GM23248 (cell line): Measurements from ENCODE around the gene SDCCAG8. TPM values are rescaled to one million over a fixed set of nuclear protein-coding genes. Genes with fewer than 3 reads are reported as not detected.
A peak's percentile ranks its signal among the peaks of the same experiment; 100 is the strongest.

Experiments
- DNase-seq: peaks from one replicate; pipeline ENCODE4 v3.0.0-alpha.2; 2015
- H2AFZ ChIP-seq: fragments of 200-600 bp; sonication (generic); 2 replicates; pipeline ENCODE4 v1.6.1; 2016; ENCODE audit warnings: antibody characterized with exemption
- H3F3A ChIP-seq: fragments of 200-600 bp; sonication (generic); 2 replicates; pipeline ENCODE4 v1.6.1; 2016; ENCODE audit warnings: mild to moderate bottlenecking, antibody characterized with exemption, mixed run types; ENCODE audit not compliant: insufficient read depth
- H3K27ac ChIP-seq: fragments of 200-600 bp; sonication (generic); 2 replicates; pipeline ENCODE4 v1.5.1; 2016; ENCODE audit warnings: mild to moderate bottlenecking
- H3K27me3 ChIP-seq: fragments of 200-600 bp; sonication (generic); replicated peaks from 2 replicates; pipeline ENCODE4 v1.6.1; 2016; ENCODE audit warnings: mild to moderate bottlenecking; ENCODE audit not compliant: insufficient read depth
- H3K36me3 ChIP-seq: fragments of 200-600 bp; sonication (generic); 2 replicates; pipeline ENCODE4 v1.6.1; 2016; ENCODE audit warnings: low read depth, mild to moderate bottlenecking
- H3K4me1 ChIP-seq: fragments of 200-600 bp; sonication (generic); 2 replicates; pipeline ENCODE4 v1.6.1; 2016; ENCODE audit warnings: mild to moderate bottlenecking; ENCODE audit not compliant: insufficient read depth
- H3K4me2 ChIP-seq: fragments of 200-600 bp; sonication (generic); one replicate; pipeline ENCODE4 v1.6.1; 2016; ENCODE audit warnings: mild to moderate bottlenecking; ENCODE audit not compliant: unreplicated experiment
- H3K4me3 ChIP-seq: fragments of 200-600 bp; sonication (generic); 2 replicates; pipeline ENCODE4 v1.5.1; 2016; ENCODE audit warnings: mild to moderate bottlenecking
- H3K79me2 ChIP-seq: fragments of 200-600 bp; sonication (generic); 2 replicates; pipeline ENCODE4 v1.6.1; 2016; ENCODE audit warnings: mild to moderate bottlenecking; ENCODE audit not compliant: insufficient read depth
- H3K9ac ChIP-seq: fragments of 200-600 bp; sonication (generic); 2 replicates; pipeline ENCODE4 v1.6.1; 2016; ENCODE audit warnings: mild to moderate bottlenecking
- H3K9me2 ChIP-seq: fragments of 200-600 bp; sonication (generic); 2 replicates; pipeline ENCODE4 v1.6.1; 2016; ENCODE audit warnings: mixed run types, mild to moderate bottlenecking, moderate library complexity; ENCODE audit not compliant: insufficient read depth
- H3K9me3 ChIP-seq: fragments of 200-600 bp; sonication (generic); one replicate; pipeline ENCODE4 v1.6.1; 2017; ENCODE audit warnings: low read depth
- H4K20me1 ChIP-seq: fragments of 200-600 bp; sonication (generic); 2 replicates; pipeline ENCODE4 v1.6.0; 2016; ENCODE audit not compliant: insufficient read depth
- EZH2 ChIP-seq: fragments of 200-600 bp; sonication (generic); IDR thresholded peaks from 2 replicates; pipeline ENCODE4 v1.6.1; 2018; ENCODE audit warnings: antibody characterized with exemption, mild to moderate bottlenecking; ENCODE audit not compliant: insufficient read depth, poor library complexity, severe bottlenecking
- EZH2phosphoT487 ChIP-seq: fragments of 200-600 bp; sonication (generic); IDR thresholded peaks from 2 replicates; pipeline ENCODE4 v1.6.1; 2018; ENCODE audit warnings: antibody characterized with exemption, moderate library complexity, mild to moderate bottlenecking, low read depth; ENCODE audit not compliant: insufficient read depth
- WGBS, 2 experiments: methylation state at CpG; one replicate each; pipeline ENCODE4 v1.1.6; 2015 to 2017; ENCODE audit warnings: low lambda C conversion rate in 2 of 2, low coverage in 1 of 2; ENCODE audit errors: missing lambda C conversion rate in 2 of 2; 5-methylcytosine and 5-hydroxymethylcytosine counted together
- in situ Hi-C: fragments of 300-500 bp; cut with MboI; formaldehyde crosslinking; loops from 2 replicates; pipeline ENCODE4 v1.15.0; 2020
- polyA plus RNA-seq: library from polyadenylated mRNA; unstranded; fragments of >200 nt; fragmentation: Nextera tagmentation; extraction: Ambion mirVana; gene quantifications from 2 replicates; pipeline ENCODE4 v1.2.1, GENCODE V29; 2016
- total RNA-seq: library from RNA; depleted of rRNA; stranded (reverse); fragments of >200 nt; shearing (Covaris generic); gene quantifications from 2 replicates; pipeline ENCODE4 v1.2.3, GENCODE V29; 2014

Gene SDCCAG8
- total and polyA plus RNA-seq, 2 experiments from 2014 or later = 29.4 to 45.3 TPM

GRCh38 chr1:243494741-243495431 lies 239.0 kb downstream of the SDCCAG8 start:
- H3K9ac ChIP-seq = no peak overlapping the region
- in situ Hi-C loops = no loop called here
- WGBS, 2 experiments = 94 to 95% methylated on average over 14 to 15 of the region's 15 CpGs

GRCh38 chr1:243495442-243496186 lies 239.8 kb downstream of the SDCCAG8 start:
- H3K4me3 ChIP-seq = no peak overlapping the region
- H3K4me2 ChIP-seq = peak overlapping the region; percentile 71
- H3F3A ChIP-seq = peaks cover 39% of the 10 kb centered on the region
- H3K27me3 ChIP-seq = no peaks in the 10 kb centered on the region
- in situ Hi-C loops = no loop called here
- peak overlapping the region; percentile 72 for H3K27ac ChIP-seq
- peak; percentile 80 for DNase-seq
- no peaks in the 10 kb centered on the region for H3K79me2 ChIP-seq
- H2AFZ ChIP-seq = peak overlapping the region; percentile 59
- H4K20me1 ChIP-seq = no peaks in the 10 kb centered on the region
- 0 out of 2 replicates have a peak, but pooled peaks cover 8% of the 10 kb centered on the region for H3K36me3 ChIP-seq
- 72 to 74% methylated on average over 21 to 22 of the region's 24 CpGs for WGBS, 2 experiments
- H3K4me1 ChIP-seq = peaks cover 39% of the 10 kb centered on the region
- H3K9me2 ChIP-seq = no peaks in the 10 kb centered on the region
- no peak for TF ChIP-seq EZH2phosphoT487
- H3K9ac ChIP-seq = peak overlapping the region; percentile 50; the same call in 1 of the 2 replicates
- no peaks in the 10 kb centered on the region for H3K9me3 ChIP-seq

More at GRCh38 chr1:243494741-243495431, 239.0 kb downstream of the SDCCAG8 start:
- H3K4me2 ChIP-seq = no peak overlapping the region
- no peaks in the 10 kb centered on the region for H4K20me1 ChIP-seq
- H3K9me2 ChIP-seq = no peaks in the 10 kb centered on the region
- no peak overlapping the region for H2AFZ ChIP-seq
- H3K27me3 ChIP-seq = no peaks in the 10 kb centered on the region
- no peak for DNase-seq
- TF ChIP-seq EZH2phosphoT487 (no peak), EZH2 (no peak)
- no peaks in the 10 kb centered on the region for H3K9me3 ChIP-seq
- H3K27ac ChIP-seq = no peak overlapping the region
- H3K4me1 ChIP-seq = peaks cover 35% of the 10 kb centered on the region
- no peaks in the 10 kb centered on the region for H3K79me2 ChIP-seq
- no peak overlapping the region for H3K4me3 ChIP-seq
- H3K36me3 ChIP-seq = 0 out of 2 replicates have a peak, but pooled peaks cover 3% of the 10 kb centered on the region
- peaks cover 32% of the 10 kb centered on the region for H3F3A ChIP-seq

GRCh38 chr1:243496187-243496646 lies 240.4 kb downstream of the SDCCAG8 start:
- DNase-seq = no peak
- in situ Hi-C loops = no loop called here

GRCh38 chr1:243496806-243497205 lies 241.0 kb downstream of the SDCCAG8 start:
- no peak for DNase-seq
- H3K36me3 ChIP-seq = 0 out of 2 replicates have a peak, but pooled peaks cover 8% of the 10 kb centered on the region
- no peak overlapping the region for H3K4me3 ChIP-seq
- no peaks in the 10 kb centered on the region for H3K9me2 ChIP-seq
- 87 to 89% methylated on average over 11 of the region's 11 CpGs for WGBS, 2 experiments
- H3K79me2 ChIP-seq = no peaks in the 10 kb centered on the region
- in situ Hi-C loops = no loop called here
- TF ChIP-seq EZH2 (no peak), EZH2phosphoT487 (no peak)
- no peak overlapping the region for H3K4me2 ChIP-seq
- H3K27ac ChIP-seq = no peak overlapping the region
- no peak overlapping the region for H3K9ac ChIP-seq
- no peaks in the 10 kb centered on the region for H3K27me3 ChIP-seq
- H3K4me1 ChIP-seq = peaks cover 37% of the 10 kb centered on the region
- H4K20me1 ChIP-seq = no peaks in the 10 kb centered on the region
- peaks cover 36% of the 10 kb centered on the region for H3F3A ChIP-seq
- no peak overlapping the region for H2AFZ ChIP-seq
- H3K9me3 ChIP-seq = no peaks in the 10 kb centered on the region

More at GRCh38 chr1:243496187-243496646, 240.4 kb downstream of the SDCCAG8 start:
- Histone ChIP-seq H3K9ac (peak overlapping the region; percentile 50; the same call in 1 of the 2 replicates), H3K27me3 (no peaks in the 10 kb centered on the region), H2AFZ (peak overlapping the region; percentile 59), H3K36me3 (0 out of 2 replicates have a peak, but pooled peaks cover 8% of the 10 kb centered on the region), H3F3A (peaks cover 36% of the 10 kb centered on the region), H3K9me3 (no peaks in the 10 kb centered on the region), H3K4me2 (peak overlapping the region; percentile 71), H4K20me1 (no peaks in the 10 kb centered on the region), H3K9me2 (no peaks in the 10 kb centered on the region), H3K4me3 (no peak overlapping the region), H3K4me1 (peaks cover 37% of the 10 kb centered on the region), H3K27ac (peak overlapping the region; percentile 72), H3K79me2 (no peaks in the 10 kb centered on the region)
- TF ChIP-seq EZH2 = no peak
- TF ChIP-seq EZH2phosphoT487 = no peak
- WGBS, 2 experiments = 45 to 51% methylated on average over 18 to 19 of the region's 19 CpGs
